NCI-H2107 treated with DMSO at 0.1 percent for 48 hours (cell line): ENCODE data around the gene PDCD7.

Source experiments
- DNase-seq: peaks from one replicate; lab custom pipeline; 2025; ENCODE audit not compliant: unreplicated experiment; lab: John Stamatoyannopoulos, UW

PDCD7 gene

GRCh38 chr15:65092911-65093792 is 40.5 kb downstream of the PDCD7 start:
- no peak for DNase-seq

GRCh38 chr15:65091946-65092770 is 41.5 kb downstream of the PDCD7 start:
- DNase-seq: no peak

DNA sequence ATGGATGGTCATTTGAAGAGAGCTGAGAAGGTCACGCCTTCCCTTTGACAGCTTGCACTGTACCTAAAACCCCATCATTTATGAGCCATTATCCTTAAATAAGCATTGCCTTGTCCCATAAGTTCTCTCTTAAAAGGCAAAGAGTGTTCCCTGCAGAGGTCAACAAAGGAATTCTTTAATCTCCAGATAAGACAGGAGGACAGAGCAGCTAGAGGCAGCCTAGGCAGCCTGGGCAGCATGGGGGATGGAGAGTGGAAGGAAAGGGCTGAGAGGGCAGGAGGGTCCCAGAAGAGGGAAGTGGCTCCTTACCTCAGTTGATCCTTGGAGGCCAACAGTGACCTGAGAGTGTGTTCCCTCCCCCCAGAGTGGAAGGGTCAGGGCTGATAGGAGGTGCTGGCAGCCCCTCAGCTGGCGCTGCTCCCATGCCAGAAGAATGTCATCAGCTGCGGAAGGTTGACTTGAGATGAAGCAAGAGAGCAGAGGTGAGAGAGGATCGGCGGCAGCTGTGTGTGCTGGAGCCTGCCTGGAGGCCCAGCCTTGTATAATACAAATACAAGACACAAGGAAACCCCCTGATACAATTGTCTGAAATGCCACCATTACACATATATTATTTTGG is 44.3 kb downstream of the PDCD7 start:
- no peak for DNase-seq

GRCh38 chr15:65088643-65089021 is 45.0 kb downstream of the PDCD7 start:
- DNase-seq: no peak

DNA sequence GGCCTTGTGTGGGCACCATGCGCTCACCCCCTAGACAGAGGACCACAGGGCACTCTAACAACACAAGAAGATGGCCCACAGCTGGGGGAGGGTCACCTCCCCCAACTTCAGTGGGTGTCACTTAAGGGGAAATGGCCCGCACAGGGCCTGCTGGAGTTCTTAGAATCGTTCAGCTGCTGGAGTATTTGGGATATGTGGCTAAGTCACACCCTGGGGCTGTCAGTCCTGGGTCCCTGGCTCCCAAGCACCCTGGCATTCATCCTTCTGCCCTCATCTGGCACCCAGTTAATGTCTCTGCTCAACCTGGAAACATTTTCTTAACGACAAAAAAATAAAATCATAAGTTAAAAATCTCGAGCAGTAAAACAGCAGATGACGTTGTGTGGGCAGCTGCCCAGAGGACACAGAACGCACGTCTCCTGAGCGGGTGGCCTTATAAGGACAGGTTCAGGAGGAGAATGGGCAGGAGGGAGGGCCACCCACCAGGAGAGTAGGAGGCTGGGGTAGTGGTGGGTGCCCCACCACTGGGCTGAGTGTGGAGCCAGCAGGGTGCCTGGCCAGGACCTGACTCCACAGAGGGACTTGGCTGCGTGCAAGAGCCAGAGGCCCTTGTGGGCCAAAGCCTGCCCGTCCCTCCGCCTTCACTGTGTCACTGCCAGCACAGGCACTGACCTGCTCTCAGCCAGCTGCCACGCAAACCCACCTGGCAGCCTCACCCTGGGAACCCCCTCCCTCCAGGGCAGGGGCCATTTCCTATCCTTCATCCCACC is 45.5 kb downstream of the PDCD7 start:
- DNase-seq: no peak

DNA sequence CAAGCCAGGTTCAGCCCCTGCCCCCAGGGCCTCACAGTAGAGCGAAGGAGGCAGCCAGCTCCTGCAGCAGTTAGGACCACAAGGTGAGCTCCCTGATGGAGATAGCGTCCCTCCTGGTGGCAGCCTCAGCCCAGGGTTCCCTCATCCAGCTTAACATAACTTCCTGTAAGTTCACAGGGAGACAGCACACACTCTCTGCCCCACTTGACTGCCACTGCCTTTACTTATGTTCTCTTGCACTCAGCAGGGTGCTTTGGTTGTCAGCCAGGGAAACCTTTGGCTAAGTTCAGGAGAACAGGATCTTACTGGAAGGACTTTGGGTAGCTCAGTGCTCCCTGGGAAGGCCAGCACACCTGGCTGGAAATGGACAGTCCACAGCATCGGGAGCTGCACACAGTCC is 46.2 kb downstream of the PDCD7 start:
- peak; percentile 10 for DNase-seq

- DNase-seq: no peak
Measured at GRCh38 chr15:65086680-65087111, 46.9 kb downstream of the PDCD7 start.

DNA sequence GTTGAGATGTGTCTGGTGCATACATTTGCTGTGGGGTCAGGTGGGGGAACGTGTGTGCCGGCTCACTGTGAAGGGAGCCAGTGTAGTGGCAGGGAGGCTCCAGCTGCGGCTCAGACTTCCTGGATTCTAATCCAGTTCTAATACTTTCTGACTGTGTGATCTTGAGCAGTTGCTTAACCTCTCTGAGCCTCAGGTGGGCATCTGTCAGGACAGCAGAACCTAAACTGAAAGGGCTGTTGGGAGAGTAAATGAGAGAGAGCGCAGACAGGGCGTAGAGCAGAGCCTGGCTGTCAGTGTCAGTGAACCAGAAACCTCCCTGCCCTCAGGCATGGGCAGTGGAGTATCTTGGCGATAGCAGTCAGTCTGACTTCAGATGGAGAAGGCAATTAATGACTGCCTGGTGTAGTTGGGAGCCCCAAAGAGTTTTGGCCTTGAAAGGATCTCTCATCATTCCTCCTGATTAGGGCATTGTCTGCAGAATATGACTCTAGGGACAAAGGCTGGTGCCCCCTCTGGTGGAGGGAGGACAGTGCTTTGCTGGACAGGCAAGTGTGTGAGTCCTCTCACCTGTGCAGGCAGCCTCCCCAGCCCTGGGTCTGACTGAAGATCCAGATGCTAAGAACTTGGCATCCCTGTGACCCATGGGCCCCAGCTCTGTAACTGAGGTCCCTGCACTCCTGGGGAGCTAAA is 47.5 kb downstream of the PDCD7 start:
- no peak for DNase-seq

GRCh38 chr15:65085207-65085753 is 48.3 kb downstream of the PDCD7 start:
- DNase-seq: no peak

- no peak for DNase-seq
Measured at GRCh38 chr15:65084500-65085206, 49.0 kb downstream of the PDCD7 start.

DNA sequence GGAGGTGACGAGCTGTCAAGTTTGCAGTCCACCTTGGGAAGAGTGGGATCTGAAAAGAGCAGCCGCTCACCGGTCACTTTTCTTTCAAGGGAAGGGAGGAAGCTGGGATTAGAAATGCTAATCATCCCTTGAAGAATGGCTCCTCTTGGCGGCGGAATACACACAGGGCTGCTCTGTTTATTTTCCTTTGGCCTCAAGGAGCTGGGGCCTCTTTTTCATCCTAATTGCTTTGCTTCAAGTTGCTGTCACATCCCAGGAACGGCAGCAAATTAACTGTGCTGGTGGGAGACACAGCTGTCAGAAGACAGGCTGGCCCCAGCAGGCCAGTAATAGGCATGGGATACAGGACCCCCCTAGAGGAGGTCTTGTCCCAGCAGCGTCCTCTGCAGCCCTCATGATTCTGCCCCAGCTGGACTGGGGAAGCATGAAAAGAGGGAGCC is 50.3 kb downstream of the PDCD7 start:
- DNase-seq: no peak

- DNase-seq: peak; percentile 25
Measured at GRCh38 chr15:65082303-65082953, 51.2 kb downstream of the PDCD7 start.

DNA sequence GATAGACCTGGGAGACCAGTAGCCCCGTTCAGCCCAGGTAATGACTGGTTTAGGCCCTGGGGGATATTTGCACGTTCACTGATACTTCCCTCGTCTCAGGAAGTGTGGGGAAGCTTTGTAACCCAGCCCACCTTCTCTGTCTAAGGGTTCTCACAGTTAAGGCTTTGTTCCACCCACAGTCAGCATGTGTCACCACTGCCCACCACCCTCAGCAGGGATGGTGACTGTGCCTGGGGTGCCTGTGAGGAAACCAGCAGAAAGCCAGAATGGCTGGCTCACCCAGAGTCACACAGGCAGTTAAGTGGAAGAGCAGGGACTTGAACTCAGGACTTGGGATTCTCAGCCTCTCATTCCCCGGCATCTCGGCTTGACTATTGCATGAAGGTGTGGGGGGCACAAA is 51.9 kb downstream of the PDCD7 start:
- no peak for DNase-seq

- no peak for DNase-seq
Measured at GRCh38 chr15:65081270-65081669, 52.3 kb downstream of the PDCD7 start.

- DNase-seq: no peak
Measured at GRCh38 chr15:65079580-65079979, 54.0 kb downstream of the PDCD7 start.

DNA sequence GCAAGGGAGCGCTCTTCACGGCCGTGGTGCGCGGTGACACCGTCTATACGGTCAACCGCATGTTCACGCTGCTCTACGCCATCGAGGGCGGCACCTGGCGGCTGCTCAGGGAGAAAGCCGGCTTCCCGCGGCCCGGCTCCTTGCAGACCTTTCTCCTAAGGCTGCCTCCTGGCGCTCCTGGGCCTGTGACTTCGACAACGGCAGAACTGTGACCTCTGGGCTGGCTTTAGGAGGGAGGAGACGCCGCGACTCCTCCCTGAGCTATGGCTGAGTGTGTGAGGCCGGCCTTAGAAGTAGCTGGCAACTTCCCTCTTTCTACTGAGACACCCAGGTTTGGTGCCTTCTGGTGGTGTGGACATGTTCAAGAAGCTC is 55.6 kb downstream of the PDCD7 start:
- no peak for DNase-seq

GRCh38 chr15:65077291-65077980 is 56.2 kb downstream of the PDCD7 start:
- DNase-seq: no peak
